Stimulated activated CD4-positive, alpha-beta T cell treated with anti-CD3 and anti-CD28 coated beads, Interleukin-4, amount 100 ng/mL, for 24 hours (primary cell): ENCODE data around the gene NRARP.
A peak's percentile ranks its signal among the peaks of the same experiment; 100 is the strongest.

Experiments used
- DNase-seq: peaks from one replicate; pipeline ENCODE4 v3.0.0-alpha.2; 2020

Gene NRARP

DNA sequence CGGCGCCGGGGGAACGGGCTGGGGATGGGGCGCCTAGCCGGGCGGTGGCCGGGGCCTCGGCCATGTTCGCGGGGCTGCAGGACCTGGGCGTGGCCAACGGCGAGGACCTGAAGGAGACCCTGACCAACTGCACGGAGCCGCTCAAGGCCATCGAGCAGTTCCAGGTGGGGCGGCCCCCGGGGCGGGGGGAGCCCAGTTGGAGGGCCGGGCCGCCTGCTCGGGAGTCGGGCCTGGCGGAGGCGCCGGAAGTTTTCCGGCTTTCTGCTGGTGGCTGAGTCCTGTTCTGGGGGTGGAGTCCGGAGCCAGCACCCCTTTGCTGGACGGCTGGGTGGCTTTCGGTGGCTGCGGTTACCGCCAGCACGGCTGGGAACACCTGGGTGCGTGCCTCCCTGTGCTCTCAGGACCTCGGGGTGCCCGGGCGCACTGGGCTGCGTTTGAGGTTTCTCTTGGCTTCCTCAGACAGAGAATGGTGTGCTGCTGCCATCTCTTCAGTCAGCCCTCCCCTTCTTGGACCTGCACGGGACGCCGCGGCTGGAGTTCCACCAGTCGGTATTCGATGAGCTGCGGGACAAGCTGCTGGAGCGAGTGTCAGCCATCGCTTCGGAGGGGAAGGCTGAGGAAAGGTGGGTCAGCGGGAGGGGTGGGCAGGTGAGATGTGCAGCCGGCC lies 46.5 kb downstream of the NRARP start:
- peak; percentile 36 for DNase-seq

DNA sequence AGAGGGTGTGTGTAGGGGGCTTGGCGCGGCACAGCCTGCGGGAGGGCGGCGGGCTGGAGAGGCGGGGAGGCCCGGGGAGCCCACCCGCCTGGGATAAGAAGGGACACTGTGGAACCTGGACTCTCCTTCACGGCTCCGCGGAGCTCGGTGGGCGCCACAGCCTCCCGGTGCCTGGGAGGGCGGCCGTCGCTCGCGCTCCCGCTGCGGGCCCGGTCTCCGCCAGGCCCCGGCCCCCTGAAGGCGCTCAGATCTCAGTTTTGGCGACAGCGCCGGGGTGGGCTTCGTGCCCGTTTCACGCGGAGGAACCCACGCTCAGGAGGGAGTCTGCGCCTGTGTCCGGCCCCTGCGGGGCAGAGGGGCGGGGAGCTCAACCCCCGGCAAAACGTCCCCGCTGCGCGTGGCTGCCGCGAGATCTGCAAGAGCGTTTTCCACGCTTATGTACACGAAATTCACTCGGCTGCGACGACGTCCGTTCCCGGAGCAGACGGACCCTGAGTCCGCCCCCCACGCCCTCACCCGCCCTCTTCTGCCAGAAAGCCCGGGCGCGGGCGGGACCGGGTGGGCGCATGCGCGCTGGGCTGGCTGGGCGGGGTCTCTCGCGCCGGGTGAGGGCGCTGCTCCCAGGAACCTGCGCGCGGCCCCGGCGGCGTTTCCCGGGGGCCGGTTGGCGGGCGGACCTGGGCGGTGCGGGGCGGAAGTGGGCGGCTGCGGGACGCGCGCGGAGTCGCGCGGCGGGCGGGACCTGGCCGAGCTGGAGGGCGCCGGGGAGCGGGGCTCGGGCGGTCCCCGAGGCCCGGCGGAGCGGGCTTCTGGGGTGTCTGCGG lies 47.2 kb downstream of the NRARP start, which contains the start of gene NELFB:
Gene NELFB (plus strand): TSS at position 704 of the 824 bp plus-strand sequence.
- DNase-seq, result peak; percentile 95

DNA sequence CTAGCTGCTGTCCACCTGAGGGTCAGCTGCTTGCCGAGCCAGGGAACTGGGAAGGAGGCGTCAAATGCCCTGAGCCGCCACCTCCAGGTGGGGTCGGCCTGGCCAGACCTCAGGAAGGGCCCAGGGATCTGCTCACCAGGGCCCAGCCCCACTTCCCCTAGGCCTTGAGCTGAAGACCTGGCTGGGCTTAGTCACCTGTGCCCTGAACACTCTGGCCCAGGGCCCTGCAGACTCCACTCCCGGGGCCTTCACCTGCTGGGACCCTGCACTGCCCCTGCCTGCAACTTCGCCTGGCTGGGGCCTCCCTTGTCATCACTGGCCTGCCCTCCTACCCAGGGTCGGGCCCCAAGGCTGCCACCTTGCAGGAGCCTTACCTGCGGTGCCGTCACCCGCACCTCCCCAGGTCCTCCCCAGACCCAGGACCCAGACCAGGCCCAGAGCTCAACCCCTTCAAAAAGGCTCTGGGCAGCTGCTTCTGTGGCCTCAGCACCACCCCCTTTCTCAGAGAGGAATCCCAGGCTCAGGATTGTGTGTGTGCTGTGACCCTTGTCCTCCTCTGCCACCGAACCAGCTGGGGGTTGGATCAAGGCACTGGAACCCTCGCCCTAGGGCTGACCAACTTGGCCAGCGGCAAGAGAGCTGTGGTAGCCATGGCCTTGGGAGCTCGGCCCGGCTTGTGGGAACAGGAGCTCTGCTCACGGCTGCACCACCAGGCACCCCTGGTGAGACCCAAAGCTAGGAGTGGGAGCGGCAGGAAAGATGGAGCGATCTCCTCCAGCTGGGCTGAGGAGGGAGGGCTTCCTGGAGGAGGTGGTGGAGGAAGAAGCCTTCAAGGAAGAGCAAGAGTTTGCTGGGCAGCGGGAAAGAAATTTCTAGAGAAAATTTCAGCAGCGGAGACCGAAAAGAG lies 48.1 kb downstream of the NRARP start:
- no peak for DNase-seq

GRCh38 chr9:137252555-137253506 lies 49.2 kb downstream of the NRARP start:
- no peak for DNase-seq

DNA sequence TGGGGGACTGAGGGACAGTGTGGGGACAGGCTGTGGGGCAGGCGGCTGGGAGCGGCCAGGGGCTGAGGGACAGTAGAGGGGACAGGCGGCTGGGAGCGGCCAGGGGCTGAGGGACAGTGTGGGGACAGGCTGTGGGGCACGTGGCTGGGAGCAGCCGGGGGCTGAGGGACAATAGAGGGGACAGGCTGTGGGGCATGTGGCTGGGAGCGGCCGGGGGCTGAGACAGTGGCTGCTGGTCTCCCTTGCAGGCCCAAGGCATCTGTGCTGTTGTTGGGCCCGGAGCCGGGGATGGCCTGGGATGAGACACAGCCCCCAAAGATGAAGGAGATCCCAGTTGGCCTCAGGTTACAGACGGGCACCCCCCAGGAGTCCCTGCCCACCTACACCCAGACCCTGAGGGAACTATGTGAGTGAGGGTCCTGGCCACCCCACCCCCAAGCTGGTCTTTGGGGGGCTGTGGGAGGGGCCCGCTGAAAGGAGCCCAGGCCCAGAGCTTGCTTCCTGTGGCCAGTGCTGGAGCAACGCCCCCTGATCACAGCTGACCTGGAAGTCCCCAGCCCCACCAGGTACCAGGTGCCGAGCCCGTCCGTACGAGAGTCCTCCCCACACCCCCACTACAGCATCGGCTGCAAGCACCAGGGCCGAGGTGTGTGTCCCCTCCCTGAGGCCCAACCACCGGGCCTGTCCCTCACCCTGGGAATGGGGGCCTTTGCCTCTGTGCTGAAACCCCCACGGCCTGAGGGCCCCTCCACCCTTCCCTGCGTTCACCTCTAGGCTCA lies 50.4 kb downstream of the NRARP start:
- no peak for DNase-seq

GRCh38 chr9:137251194-137251461 lies 50.9 kb downstream of the NRARP start, which contains the start of gene STPG3:
Gene STPG3, plus strand, starts transcription at chr9:137251286. Its CDS starts 1 bp downstream, at chr9:137251287.
- DNase-seq, result no peak

DNA sequence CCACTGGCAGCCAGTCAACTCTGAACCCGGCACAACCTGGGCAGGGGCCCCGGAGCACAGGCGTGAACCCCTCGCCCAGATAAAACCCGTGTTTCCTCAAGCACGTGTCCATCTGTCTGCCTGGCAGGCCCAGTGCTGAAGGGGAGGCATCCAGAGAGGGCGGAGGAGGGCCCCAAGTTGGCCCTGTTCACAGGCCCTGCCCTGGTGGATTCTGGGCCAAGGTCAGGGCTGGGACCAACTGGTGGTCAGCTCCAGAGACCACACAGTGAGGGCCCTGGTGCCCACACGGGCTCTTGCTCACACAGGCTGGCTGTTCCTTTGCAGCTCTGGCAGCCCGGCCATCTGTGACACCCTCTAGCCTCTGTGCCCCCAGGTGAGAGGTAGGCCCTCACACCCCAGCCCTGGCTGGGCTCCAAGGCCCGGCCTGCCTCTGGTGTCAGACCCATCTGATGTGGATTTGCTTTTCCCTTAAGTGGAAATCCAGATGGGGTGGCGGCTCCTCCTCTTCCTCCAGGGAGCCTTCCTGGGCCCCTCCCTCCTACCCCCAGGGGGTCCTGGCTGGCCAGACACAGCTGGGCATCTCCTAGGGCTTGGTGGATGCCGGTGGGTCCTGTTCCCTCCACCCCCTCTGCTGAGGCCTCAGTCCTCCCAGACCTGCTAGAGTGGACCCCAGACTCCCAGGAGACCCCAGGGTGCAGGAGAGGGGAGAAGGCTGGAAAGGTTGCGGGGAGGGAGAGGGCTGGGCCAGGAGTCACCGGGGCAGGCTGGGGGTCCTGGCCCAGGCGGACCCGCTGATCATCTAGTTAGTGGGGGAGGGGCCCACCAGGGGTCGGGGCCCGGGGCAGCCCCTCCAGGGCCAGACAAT lies 51.5 kb downstream of the NRARP start:
- no peak for DNase-seq
